Kidney tubule cell (primary cell): Measurements from ENCODE around the gene KIAA1549.
"Not testable (repeated sequence)": the region's sequence is repeated elsewhere in the genome, so short reads cannot be mapped to it uniquely, and the experiment has no call there.

ENCODE experiments used
- DNase-seq: peaks from one replicate; pipeline ENCODE4 v3.0.0-alpha.2; 2018; ENCODE audit warnings: low spot score

KIAA1549 gene

GRCh38 chr7:138944592-138944991 lies 36.6 kb downstream of the KIAA1549 start:
- DNase-seq: no peak

DNA sequence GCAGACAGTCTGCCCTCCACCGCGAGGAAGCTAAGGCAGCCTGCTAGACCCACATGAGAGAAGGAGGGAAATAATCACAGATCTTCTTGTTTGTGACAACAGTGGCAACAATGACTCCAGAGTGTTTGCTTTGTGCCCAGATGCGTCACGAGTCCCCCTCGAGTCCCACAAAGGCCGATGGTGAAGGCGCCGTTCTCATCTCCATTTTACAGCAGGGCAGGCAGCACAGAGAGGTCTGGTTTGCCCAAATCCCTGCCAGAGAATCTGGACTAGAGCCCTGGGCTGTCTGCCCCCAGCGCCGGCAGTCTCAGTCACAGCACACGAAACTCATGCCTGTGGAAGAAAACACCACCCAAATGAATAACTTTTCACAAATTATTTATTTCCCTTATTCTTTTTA lies 38.1 kb downstream of the KIAA1549 start:
- DNase-seq: no peak

DNA sequence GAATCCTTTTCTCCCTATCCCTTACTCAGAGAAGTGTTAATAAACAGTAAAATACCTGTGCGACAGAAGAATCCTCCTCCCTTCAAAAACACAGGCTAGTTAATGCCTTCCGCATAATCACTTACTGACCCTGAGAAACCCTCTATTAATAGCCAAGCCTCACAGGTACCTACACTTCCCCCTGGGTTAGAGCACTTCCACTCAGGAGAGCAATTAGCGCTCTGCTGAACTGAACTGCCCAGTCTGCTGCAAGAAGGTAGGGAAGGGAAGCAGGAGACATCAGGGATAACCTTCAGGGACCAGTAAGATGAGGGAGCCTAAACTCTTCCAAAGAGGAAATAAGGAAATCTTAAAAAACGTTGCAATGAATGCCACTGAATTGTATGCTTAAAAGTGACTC lies 39.6 kb downstream of the KIAA1549 start:
- DNase-seq: no peak

GRCh38 chr7:138940602-138941001 lies 40.6 kb downstream of the KIAA1549 start:
- DNase-seq: not testable (repeated sequence)

- no peak for DNase-seq
These were observed 43.7 kb downstream of the KIAA1549 start for GRCh38 chr7:138937484-138937883.

GRCh38 chr7:138935465-138936011 lies 45.7 kb downstream of the KIAA1549 start:
- DNase-seq: peak; percentile 91

GRCh38 chr7:138934861-138935260 lies 46.3 kb downstream of the KIAA1549 start:
- peak; percentile 71 for DNase-seq

DNA sequence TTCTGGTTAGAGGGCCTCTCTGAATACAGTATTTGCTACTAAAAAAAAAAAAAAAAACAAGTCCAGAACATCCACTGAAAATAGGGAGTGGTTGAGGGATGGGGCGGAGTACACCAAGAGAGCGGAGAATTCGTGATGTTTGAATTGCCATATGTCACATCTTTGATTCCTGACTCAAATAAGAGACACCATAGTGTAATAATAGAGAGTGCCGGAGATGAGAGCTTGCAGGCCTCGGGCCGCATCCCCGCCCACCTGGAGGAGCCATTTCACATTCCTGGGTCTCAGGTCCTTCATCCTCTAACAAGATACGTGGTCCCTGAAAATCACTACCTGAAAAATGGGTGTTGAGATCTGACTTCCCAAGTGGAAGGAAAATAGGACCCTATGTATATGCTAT lies 46.8 kb downstream of the KIAA1549 start:
- DNase-seq: no peak

- no peak for DNase-seq
These were observed 48.3 kb downstream of the KIAA1549 start for GRCh38 chr7:138932870-138933269.

DNA sequence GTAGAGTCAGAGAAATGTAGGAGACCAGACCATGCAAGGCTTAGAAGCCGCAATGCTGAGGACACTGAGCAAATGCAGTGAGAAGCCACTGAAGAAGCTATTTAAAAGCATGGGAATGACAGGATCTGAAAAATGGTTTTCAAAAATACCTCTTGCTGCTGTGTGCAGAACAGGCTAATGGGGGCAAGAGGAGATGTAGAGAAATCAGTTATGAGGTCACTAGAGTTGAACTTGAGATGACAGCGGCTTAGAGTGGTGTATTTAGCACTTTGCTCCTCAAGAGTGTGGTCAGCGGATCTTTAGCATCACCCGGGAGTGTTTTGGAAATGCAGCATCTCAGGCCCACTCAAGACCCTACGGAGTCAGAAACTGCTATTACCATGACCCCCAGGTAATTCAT lies 48.8 kb downstream of the KIAA1549 start:
- no peak for DNase-seq

DNA sequence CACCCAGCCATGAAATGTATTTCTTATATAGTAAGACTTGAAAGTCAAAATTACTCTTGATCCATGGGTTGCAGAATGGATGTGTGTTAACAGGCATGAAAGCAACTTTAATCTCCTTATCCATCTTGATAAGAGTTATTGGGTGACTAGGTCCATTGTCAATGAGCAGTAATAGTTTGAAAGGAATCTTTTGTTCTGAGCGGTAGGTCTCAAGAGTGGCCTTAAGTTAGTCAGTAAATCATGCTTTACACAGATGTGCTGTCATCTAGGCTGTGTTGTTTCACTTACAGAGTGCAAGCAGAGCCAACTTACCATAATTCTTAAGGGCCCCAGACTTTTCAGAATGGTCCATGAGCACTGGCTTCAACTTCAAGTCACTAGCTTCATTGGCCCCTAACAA lies 51.2 kb downstream of the KIAA1549 start:
- DNase-seq: no peak

GRCh38 chr7:138926241-138926612 lies 55.0 kb downstream of the KIAA1549 start:
- DNase-seq: no peak

DNA sequence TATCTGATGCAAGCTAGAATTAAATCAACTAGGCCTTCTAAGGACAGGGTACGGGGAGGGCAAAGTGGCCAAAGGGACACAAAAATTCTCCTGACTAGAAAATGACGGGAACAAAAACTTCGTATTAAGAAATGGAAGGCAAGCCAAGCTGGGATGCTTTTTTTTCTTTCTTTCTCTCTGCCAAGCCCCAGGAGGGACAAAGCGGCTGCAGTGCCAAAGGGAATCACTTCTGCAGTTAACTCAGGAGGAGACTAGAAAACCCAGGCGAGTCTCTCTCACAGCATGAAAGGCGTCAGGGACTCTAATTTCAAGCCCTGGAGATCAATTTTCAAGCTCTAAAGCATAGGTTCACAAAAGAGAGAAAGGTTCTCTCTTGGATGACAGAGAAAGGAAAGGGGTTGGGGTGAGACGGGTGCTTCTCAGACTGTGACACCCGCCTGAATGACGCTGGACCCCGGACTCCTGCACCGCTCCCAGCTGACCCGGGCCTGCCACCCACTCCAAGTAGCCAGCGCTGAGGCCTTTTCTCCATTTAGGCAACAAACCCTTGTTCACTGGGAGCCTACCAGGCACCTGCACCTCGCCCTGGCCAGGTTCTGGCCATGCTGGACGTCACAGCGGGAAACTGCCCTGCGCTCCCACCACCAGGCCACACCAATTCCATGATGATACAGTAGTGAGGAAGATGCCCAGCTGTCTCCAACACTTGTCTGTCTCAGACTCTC lies 56.5 kb downstream of the KIAA1549 start:
- DNase-seq: no peak

DNA sequence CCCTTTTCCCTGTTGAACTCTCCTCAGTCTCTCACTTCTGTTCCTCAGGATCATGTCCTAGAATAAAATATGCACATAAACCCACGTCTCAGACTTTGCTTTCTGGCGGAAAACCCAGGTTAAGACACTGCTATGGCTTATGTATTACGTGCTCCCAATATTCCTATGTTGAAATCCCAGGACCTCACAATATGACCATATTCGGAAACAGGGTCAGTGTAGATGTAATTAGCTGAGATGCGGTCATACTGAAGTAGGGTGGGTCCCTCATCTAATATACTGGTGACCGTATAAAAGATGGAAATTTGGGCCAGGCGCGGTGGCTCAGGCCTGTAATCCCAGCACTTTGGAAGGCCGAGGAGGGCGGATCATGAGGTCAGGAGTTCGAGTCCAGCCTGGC lies 59.9 kb downstream of the KIAA1549 start:
- DNase-seq: no peak

- no peak for DNase-seq
These were observed 61.3 kb downstream of the KIAA1549 start for GRCh38 chr7:138919911-138920310.

DNA sequence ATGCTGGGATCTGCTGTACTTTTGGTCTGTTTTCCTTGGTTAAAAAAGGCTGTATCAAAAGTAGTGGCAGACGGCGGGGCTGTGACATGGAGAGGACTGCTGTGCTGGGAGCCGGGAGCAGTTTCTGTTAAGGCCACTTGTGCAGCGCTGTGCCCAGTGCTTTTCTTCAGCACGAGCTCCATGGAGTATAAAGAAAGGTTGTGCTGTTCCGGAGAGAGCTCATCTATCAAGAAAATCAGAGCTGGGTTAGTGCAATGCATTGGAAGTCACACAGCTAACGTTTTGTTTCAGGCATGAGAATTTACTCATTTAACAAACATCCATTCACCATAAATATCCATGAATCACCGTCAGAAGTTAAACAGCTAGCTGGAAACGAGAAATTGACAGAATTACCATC lies 62.0 kb downstream of the KIAA1549 start:
- DNase-seq: no peak

GRCh38 chr7:138918756-138919155 lies 62.4 kb downstream of the KIAA1549 start:
- DNase-seq: no peak

GRCh38 chr7:138918176-138918575 lies 63.0 kb downstream of the KIAA1549 start:
- DNase-seq: no peak

DNA sequence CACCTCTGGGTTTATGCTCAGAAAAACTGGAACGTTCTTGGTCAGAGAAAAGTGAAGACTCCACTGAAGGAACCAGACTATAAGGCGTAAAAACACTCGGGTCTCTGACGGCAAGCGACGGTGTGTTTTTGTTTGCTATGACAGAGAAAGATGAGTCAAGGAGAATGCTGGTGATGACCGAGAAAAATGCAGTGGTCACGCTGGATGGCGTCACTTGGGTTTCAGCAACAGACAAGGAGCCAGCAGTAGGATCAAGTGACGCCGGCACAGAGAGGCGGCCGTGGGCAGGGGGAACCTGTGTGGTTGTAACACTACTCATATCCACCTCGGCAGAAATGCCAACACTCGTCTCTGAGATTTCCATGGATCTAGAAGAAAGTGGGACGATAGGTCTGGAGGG lies 63.4 kb downstream of the KIAA1549 start:
- no peak for DNase-seq

DNA sequence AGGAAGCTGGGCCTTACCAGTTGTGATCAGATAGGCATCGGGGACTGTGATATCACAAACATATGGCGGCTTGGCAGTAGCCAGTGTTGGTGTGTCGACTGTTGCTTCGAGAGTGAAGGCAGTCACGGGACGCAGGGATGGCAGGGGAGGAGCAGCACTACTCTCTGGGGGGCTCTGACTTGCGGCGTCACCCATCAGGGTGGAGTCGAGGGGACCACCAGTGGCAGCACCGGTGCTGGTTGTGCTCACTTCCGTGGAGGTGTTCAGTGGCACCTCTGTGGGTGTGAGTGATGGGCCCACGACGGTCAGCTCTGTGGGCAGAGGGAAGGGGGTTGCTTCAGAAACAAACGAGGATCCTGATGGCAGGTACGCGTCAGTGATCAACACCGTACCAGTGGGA lies 64.5 kb downstream of the KIAA1549 start:
- DNase-seq: no peak

DNA sequence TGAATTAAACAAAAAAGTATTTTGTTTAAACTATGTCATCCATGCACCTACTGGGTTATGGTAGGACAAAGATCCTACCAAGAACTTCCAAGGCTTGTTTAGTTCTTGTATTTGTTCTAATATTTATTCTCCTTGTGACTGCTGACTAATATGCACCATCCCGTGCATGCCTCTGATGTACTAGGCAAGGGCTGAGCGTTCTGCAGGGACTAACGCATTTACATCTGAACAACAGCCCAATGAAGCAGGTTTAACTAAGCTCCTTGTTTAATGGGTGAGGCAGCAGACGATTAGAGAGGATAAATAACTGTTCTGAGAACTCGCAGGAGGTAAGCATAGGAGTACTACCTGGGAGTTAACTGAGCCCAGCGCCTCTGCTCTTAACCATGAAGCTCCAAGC lies 64.9 kb downstream of the KIAA1549 start:
- DNase-seq: no peak

GRCh38 chr7:138913783-138914182 lies 67.4 kb downstream of the KIAA1549 start:
- DNase-seq: no peak

GRCh38 chr7:138911007-138911406 lies 70.2 kb downstream of the KIAA1549 start:
- no peak for DNase-seq

DNA sequence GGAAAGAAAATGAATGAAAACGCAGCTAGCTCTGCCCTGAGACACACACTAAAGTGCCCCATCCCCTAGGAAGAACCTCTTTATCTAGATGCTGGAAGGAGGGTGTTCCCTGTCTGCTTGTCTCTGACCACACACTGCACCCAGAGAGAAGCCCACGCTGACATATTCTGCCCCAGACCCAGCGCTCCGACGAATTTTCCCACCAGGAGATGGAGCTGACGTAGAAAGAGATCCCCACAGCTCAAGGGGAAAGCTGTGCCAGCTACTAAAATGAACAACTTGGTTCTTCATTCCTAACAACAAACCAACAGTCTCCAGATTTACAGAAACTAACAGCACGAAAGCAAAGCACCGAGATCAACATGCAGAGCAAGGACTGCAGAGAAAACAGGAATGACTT lies 73.3 kb downstream of the KIAA1549 start:
- no peak for DNase-seq
